ELR (cell line): ENCODE data around the gene CDH8.
"Not testable (repeated sequence)": the region's sequence is repeated elsewhere in the genome, so short reads cannot be mapped to it uniquely, and the experiment has no call there.

Experiments
- DNase-seq: peaks from one replicate; pipeline ENCODE4 v3.0.0-alpha.2; 2015; ENCODE audit warnings: low read depth

CDH8 gene

GRCh38 chr16:61791464-61791863, 244.8 kb downstream of the CDH8 start:
- DNase-seq = no peak

GRCh38 chr16:61781855-61782254, 254.4 kb downstream of the CDH8 start:
- not testable (repeated sequence) for DNase-seq

GRCh38 chr16:61780161-61780560, 256.1 kb downstream of the CDH8 start:
- DNase-seq = no peak

GRCh38 chr16:61770301-61770700, 265.9 kb downstream of the CDH8 start:
- DNase-seq = no peak

GRCh38 chr16:61763991-61764390, 272.2 kb downstream of the CDH8 start:
- DNase-seq = no peak

- DNase-seq = no peak
Measured at GRCh38 chr16:61763013-61763412, 273.2 kb downstream of the CDH8 start.

- DNase-seq = no peak
Measured at GRCh38 chr16:61730997-61731396, 305.2 kb downstream of the CDH8 start.

GRCh38 chr16:61726701-61727100, 309.5 kb downstream of the CDH8 start:
- DNase-seq = no peak

- no peak for DNase-seq
Measured at GRCh38 chr16:61726125-61726524, 310.1 kb downstream of the CDH8 start.

GRCh38 chr16:61721544-61721943, 314.7 kb downstream of the CDH8 start:
- no peak for DNase-seq

- no peak for DNase-seq
Measured at GRCh38 chr16:61715393-61715792, 320.8 kb downstream of the CDH8 start.

GRCh38 chr16:61713787-61714186, 322.5 kb downstream of the CDH8 start:
- DNase-seq = no peak

GRCh38 chr16:61699640-61700039, 336.6 kb downstream of the CDH8 start:
- not testable (repeated sequence) for DNase-seq

- DNase-seq = no peak
Measured at GRCh38 chr16:61684541-61684940, 351.7 kb downstream of the CDH8 start.

GRCh38 chr16:61681673-61682072, 354.6 kb downstream of the CDH8 start:
- DNase-seq = no peak

- DNase-seq = no peak
Measured at GRCh38 chr16:61681124-61681523, 355.1 kb downstream of the CDH8 start.

GRCh38 chr16:61678182-61678581, 358.1 kb downstream of the CDH8 start:
- DNase-seq = no peak

GRCh38 chr16:61677776-61678175, 358.5 kb downstream of the CDH8 start:
- no peak for DNase-seq

GRCh38 chr16:61676740-61677139, 359.5 kb downstream of the CDH8 start:
- DNase-seq = no peak

- DNase-seq = no peak
Measured at GRCh38 chr16:61671161-61671560, 365.1 kb downstream of the CDH8 start.

- DNase-seq = no peak
Measured at GRCh38 chr16:61665512-61665911, 370.7 kb downstream of the CDH8 start.

GRCh38 chr16:61659936-61660335, 376.3 kb downstream of the CDH8 start:
- DNase-seq = no peak

- no peak for DNase-seq
Measured at GRCh38 chr16:61654962-61655361, 381.3 kb downstream of the CDH8 start.

GRCh38 chr16:61653544-61653943, 382.7 kb downstream of the CDH8 start:
- no peak for DNase-seq

GRCh38 chr16:61645561-61645960, 390.7 kb downstream of the CDH8 start:
- DNase-seq = no peak
